Measurements from ENCODE around the gene NT5E. TPM values are rescaled to one million over a fixed set of nuclear protein-coding genes. Genes with fewer than 3 reads are reported as not detected.

Gene NT5E
- total RNA-seq, 1 experiment from 2014 or later: 15.8 TPM

DNA sequence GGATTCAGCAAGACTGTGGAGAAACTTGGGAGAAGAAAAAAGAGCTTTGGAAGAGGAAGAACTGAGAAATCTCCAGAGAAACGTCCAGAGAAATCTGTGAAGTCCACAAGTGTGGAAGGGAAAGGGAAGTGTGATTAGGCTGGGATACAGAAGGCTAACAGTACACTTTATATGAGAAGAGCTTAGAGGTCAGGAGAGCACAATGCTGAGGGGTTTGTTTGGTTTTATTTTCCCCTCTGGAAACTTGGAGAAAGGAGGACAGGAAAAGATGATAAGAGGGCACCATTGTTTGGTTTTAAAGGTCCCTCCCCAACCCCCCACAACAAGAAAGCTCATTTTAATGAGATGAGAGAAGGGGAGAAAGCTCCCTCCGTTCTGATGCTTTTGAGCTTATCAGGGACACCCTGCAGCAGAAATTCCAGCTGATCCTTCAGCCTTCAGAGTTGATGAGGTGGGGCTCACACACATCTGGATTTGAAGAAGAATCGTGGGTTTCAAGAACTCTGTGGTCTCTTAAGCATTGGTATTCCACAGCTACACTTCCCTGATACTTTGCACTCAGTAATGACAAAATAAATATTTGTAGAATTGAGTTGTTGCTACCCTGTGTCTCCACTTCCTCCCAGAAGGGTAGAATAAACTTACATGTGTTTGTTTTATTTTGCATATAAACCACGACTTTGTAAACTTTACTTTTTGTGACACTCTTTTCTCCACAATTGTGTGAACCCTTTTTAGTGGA is 1.9 kb downstream of the NT5E start:
- TSS peak; percentile 23 for BruUV-seq (replicated peaks)
- H3K27ac ChIP-seq (ENCODE audit: low read length): peak overlapping the region; percentile 40
- H3K4me3 ChIP-seq (ENCODE audit: low read length): peak overlapping the region; percentile 87
- peak overlapping the region; percentile 91 for H3K4me2 ChIP-seq (ENCODE audit: low read length)
- POLR2A ChIA-PET (ENCODE audit: unreplicated experiment): interaction anchor here (0.5 to 1.5 kb wide), 3 partner anchors 91 to 193 kb away, joined by 3 to 7 read pairs (median 3); no protein-coding TSS in a partner anchor
- H3K36me3 ChIP-seq (ENCODE audit: low read depth, low read length): no peaks in the 10 kb centered on the region
- CTCF ChIA-PET: interaction anchor here (0.7 to 1.4 kb wide), 2 partner anchors 31 to 47 kb away, joined by 6 to 8 read pairs; no protein-coding TSS in a partner anchor
- TF ChIP-seq, protein P1, sequence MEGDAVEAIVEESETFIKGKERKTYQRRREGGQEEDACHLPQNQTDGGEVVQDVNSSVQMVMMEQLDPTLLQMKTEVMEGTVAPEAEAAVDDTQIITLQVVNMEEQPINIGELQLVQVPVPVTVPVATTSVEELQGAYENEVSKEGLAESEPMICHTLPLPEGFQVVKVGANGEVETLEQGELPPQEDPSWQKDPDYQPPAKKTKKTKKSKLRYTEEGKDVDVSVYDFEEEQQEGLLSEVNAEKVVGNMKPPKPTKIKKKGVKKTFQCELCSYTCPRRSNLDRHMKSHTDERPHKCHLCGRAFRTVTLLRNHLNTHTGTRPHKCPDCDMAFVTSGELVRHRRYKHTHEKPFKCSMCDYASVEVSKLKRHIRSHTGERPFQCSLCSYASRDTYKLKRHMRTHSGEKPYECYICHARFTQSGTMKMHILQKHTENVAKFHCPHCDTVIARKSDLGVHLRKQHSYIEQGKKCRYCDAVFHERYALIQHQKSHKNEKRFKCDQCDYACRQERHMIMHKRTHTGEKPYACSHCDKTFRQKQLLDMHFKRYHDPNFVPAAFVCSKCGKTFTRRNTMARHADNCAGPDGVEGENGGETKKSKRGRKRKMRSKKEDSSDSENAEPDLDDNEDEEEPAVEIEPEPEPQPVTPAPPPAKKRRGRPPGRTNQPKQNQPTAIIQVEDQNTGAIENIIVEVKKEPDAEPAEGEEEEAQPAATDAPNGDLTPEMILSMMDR (conservative IDR thresholded peaks at IDR 0.05; ENCODE audit: low read depth, low read length): no peak
- TF ChIP-seq EZH2 (IDR thresholded peaks at IDR 0.05; ENCODE audit: low read length, unreplicated experiment): no peak
- TF ChIP-seq EZH2phosphoT487 (IDR thresholded peaks at IDR 0.05; ENCODE audit: borderline replicate concordance, low read length): no peak
- H3K27me3 ChIP-seq (ENCODE audit: low read length): no peaks in the 10 kb centered on the region
- no peaks in the 10 kb centered on the region for H4K20me1 ChIP-seq (ENCODE audit: low read length)
- peaks cover 28% of the 10 kb centered on the region for H3K79me2 ChIP-seq (ENCODE audit: low read length)
- H3K9ac ChIP-seq (ENCODE audit: low read length): peak overlapping the region; percentile 87
- ATAC-seq: peak; percentile 41
- intact Hi-C loops (cut with micrococcal nuclease): loop anchor here (2.0 to 5.0 kb wide), 2 partner anchors 47 to 141 kb away; partner anchors contain the start of gene SNX14
- H3F3A ChIP-seq (ENCODE audit: low read length, unreplicated experiment): no peaks in the 10 kb centered on the region
- no peak overlapping the region for H2AFZ ChIP-seq (ENCODE audit: low read length)
- H3K9me3 ChIP-seq (ENCODE audit: low read length): no peaks in the 10 kb centered on the region
- no peak for DNase-seq
- H3K4me1 ChIP-seq (ENCODE audit: insufficient read depth, low read length): peaks cover 29% of the 10 kb centered on the region
- H3K9me2 ChIP-seq (replicated peaks; ENCODE audit: low read length): no peaks in the 10 kb centered on the region

DNA sequence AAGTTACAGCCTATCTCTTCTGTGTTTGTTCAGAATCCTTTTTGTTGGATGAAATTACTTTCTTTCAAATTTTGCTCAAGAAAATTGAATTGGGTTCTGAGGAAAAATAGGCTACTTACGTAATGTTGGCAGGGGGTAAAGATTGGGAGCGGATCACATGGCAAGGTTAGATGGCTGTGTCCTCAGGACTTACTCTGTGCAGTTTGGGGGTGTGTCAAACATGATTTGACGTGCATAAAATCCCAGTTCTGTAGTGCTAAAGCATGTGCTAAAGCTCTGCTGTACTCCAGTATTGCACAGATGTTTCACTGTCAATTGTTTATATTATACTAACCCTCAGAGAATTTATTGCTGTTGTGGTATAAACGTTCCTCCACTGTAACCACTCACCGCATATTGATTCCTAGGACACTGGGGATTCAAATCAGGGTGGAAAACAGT is 2.6 kb downstream of the NT5E start:
- TF ChIP-seq, protein P1 (conservative IDR thresholded peaks at IDR 0.05; ENCODE audit: low read depth, low read length): no peak
- TF ChIP-seq EZH2phosphoT487 (IDR thresholded peaks at IDR 0.05; ENCODE audit: borderline replicate concordance, low read length) (no peak), EZH2 (IDR thresholded peaks at IDR 0.05; ENCODE audit: low read length, unreplicated experiment) (no peak)
- Histone ChIP-seq H3K4me1 (ENCODE audit: insufficient read depth, low read length) (peaks cover 29% of the 10 kb centered on the region), H3K9me3 (ENCODE audit: low read length) (no peaks in the 10 kb centered on the region), H3F3A (ENCODE audit: low read length, unreplicated experiment) (no peaks in the 10 kb centered on the region), H3K27ac (ENCODE audit: low read length) (peak overlapping the region; percentile 12; the same call in 1 of the 2 replicates), H3K36me3 (ENCODE audit: low read depth, low read length) (no peaks in the 10 kb centered on the region), H3K79me2 (ENCODE audit: low read length) (peaks cover 28% of the 10 kb centered on the region), H3K9ac (ENCODE audit: low read length) (no peak overlapping the region), H2AFZ (ENCODE audit: low read length) (no peak overlapping the region), H3K4me3 (ENCODE audit: low read length) (peak overlapping the region; percentile 87), H4K20me1 (ENCODE audit: low read length) (no peaks in the 10 kb centered on the region), H3K27me3 (ENCODE audit: low read length) (no peaks in the 10 kb centered on the region), H3K4me2 (ENCODE audit: low read length) (peak overlapping the region; percentile 91), H3K9me2 (replicated peaks; ENCODE audit: low read length) (no peaks in the 10 kb centered on the region)
- ChIA-PET CTCF (interaction anchor here (0.6 to 0.7 kb wide), 2 partner anchors 38 to 47 kb away, joined by 3 to 8 read pairs; no protein-coding TSS in a partner anchor), POLR2A (ENCODE audit: unreplicated experiment) (no interaction called here)
- no TSS peak for BruUV-seq (replicated peaks)
- no peak for DNase-seq
- ATAC-seq: no peak
- intact Hi-C loops (cut with micrococcal nuclease): loop anchor here (5.0 kb wide), 1 partner anchor 140 kb away; the partner anchor contains the start of gene SNX14
